ENCODE measurements around the gene COL16A1.
A peak's percentile ranks its signal among the peaks of the same experiment; 100 is the strongest.
"Not testable (repeated sequence)": the region's sequence is repeated elsewhere in the genome, so short reads cannot be mapped to it uniquely, and the experiment has no call there.

COL16A1 gene

GRCh38 chr1:31732751-31733289 lies 29.0 kb upstream of the COL16A1 start:
- DNase-seq = no peak

GRCh38 chr1:31732343-31732742 lies 28.5 kb upstream of the COL16A1 start:
- DNase-seq = no peak

GRCh38 chr1:31731049-31731565 lies 27.3 kb upstream of the COL16A1 start:
- DNase-seq = no peak

- no peak for DNase-seq
Measured at GRCh38 chr1:31730336-31731048, 26.7 kb upstream of the COL16A1 start.

GRCh38 chr1:31727849-31728248 lies 24.0 kb upstream of the COL16A1 start:
- DNase-seq = no peak

GRCh38 chr1:31727195-31727594 lies 23.4 kb upstream of the COL16A1 start:
- no peak for DNase-seq

GRCh38 chr1:31726715-31727114 lies 22.9 kb upstream of the COL16A1 start:
- no peak for DNase-seq

- peak; percentile 22 for DNase-seq
Measured at GRCh38 chr1:31725777-31726535, 22.1 kb upstream of the COL16A1 start.

- no peak for DNase-seq
Measured at GRCh38 chr1:31725134-31725533, 21.3 kb upstream of the COL16A1 start.

GRCh38 chr1:31723828-31724359 lies 20.1 kb upstream of the COL16A1 start:
- no peak for DNase-seq

GRCh38 chr1:31718327-31718897 lies 14.6 kb upstream of the COL16A1 start:
- DNase-seq = no peak

- no peak for DNase-seq
Measured at GRCh38 chr1:31717341-31717740, 13.5 kb upstream of the COL16A1 start.

- no peak for DNase-seq
Measured at GRCh38 chr1:31715873-31716220, 12.0 kb upstream of the COL16A1 start.

- peak; percentile 46 for DNase-seq
Measured at GRCh38 chr1:31715087-31715872, 11.5 kb upstream of the COL16A1 start.

GRCh38 chr1:31714442-31715086 lies 10.7 kb upstream of the COL16A1 start:
- peak; percentile 27 for DNase-seq

GRCh38 chr1:31712630-31713029 lies 8.8 kb upstream of the COL16A1 start:
- peak; percentile 44 for DNase-seq

GRCh38 chr1:31712068-31712467 lies 8.3 kb upstream of the COL16A1 start:
- no peak for DNase-seq

- DNase-seq = no peak
Measured at GRCh38 chr1:31708324-31708723, 4.5 kb upstream of the COL16A1 start.

- DNase-seq = no peak
Measured at GRCh38 chr1:31707711-31708110, 3.9 kb upstream of the COL16A1 start.

- DNase-seq = not testable (repeated sequence)
Measured at GRCh38 chr1:31707059-31707600, 3.3 kb upstream of the COL16A1 start.

- no peak for DNase-seq
Measured at GRCh38 chr1:31706384-31707058, 2.7 kb upstream of the COL16A1 start.

Data from NCI-H526 treated with DMSO at 0.1 percent for 48 hours (cell line).